HG03565 (cell line): ENCODE measurements around the gene SLAMF9.

Source experiments
- ATAC-seq: cut with Tn5 transposase; IDR thresholded peaks from one replicate; pipeline ENCODE4 v1.9.1; 2021; ENCODE audit warnings: mild to moderate bottlenecking, moderate library complexity; ENCODE audit not compliant: unreplicated experiment

The SLAMF9 gene

GRCh38 chr1:159946242-159947187 lies 7.5 kb downstream of the SLAMF9 start:
- ATAC-seq = no peak

GRCh38 chr1:159945483-159946241 lies 8.4 kb downstream of the SLAMF9 start, which contains the start of gene IGSF9:
TSS of gene IGSF9 (minus strand) at chr1:159945613. CDS start at chr1:159943454, 2,159 bp downstream.
- ATAC-seq = no peak

- no peak for ATAC-seq
Measured at GRCh38 chr1:159944623-159945455, 9.2 kb downstream of the SLAMF9 start.

- ATAC-seq = no peak
Measured at GRCh38 chr1:159943908-159944622, 10.0 kb downstream of the SLAMF9 start.

GRCh38 chr1:159943278-159943640 lies 10.8 kb downstream of the SLAMF9 start:
- no peak for ATAC-seq

- ATAC-seq = no peak
Measured at GRCh38 chr1:159942632-159943277, 11.3 kb downstream of the SLAMF9 start.

GRCh38 chr1:159941591-159942560 lies 12.2 kb downstream of the SLAMF9 start:
- no peak for ATAC-seq

- ATAC-seq = no peak
Measured at GRCh38 chr1:159941141-159941540, 12.9 kb downstream of the SLAMF9 start.

GRCh38 chr1:159940006-159940620 lies 13.9 kb downstream of the SLAMF9 start:
- ATAC-seq = no peak

- ATAC-seq = no peak
Measured at GRCh38 chr1:159939678-159940002, 14.4 kb downstream of the SLAMF9 start.

GRCh38 chr1:159938905-159939677 lies 14.9 kb downstream of the SLAMF9 start:
- no peak for ATAC-seq

- ATAC-seq = no peak
Measured at GRCh38 chr1:159938211-159938852, 15.7 kb downstream of the SLAMF9 start.

- ATAC-seq = no peak
Measured at GRCh38 chr1:159937054-159937750, 16.8 kb downstream of the SLAMF9 start.

- no peak for ATAC-seq
Measured at GRCh38 chr1:159936273-159936904, 17.6 kb downstream of the SLAMF9 start.

- ATAC-seq = no peak
Measured at GRCh38 chr1:159935719-159936272, 18.2 kb downstream of the SLAMF9 start.

GRCh38 chr1:159935305-159935704 lies 18.7 kb downstream of the SLAMF9 start:
- ATAC-seq = no peak
